OCI-LY7 (cell line): ENCODE data around the gene FCHSD2. TPM values are rescaled to one million over a fixed set of nuclear protein-coding genes. Genes with fewer than 3 reads are reported as not detected.

Source experiments
- BruUV-seq: library from RNA; stranded (reverse); fragments of 400-500 nt; replicated peaks from 2 replicates; lab custom pipeline; 2021; lab: Mats Ljungman, UMichigan
- CTCF ChIA-PET: fragments of 300-600 bp; sonication (Branson Sonifier 250); formaldehyde crosslinking; loops from one replicate; lab custom pipeline; 2022; ENCODE audit warnings: antibody characterized with exemption; ENCODE audit not compliant: unreplicated experiment; lab: Charles Lee
- POLR2A ChIA-PET: fragments of 300-600 bp; sonication (Branson Sonifier 250); formaldehyde crosslinking; loops from one replicate; lab custom pipeline; 2022; ENCODE audit warnings: antibody characterized with exemption; lab: Charles Lee
- DNase-seq: peaks from one replicate; pipeline ENCODE4 v3.0.0-alpha.2; 2015; ENCODE audit warnings: low spot score
- H2AFZ ChIP-seq: fragments of 200-600 bp; sonication (generic), shearing (Covaris generic); 2 replicates; pipeline ENCODE4 v1.6.1; 2014; ENCODE audit warnings: mild to moderate bottlenecking, antibody characterized with exemption, low read length, moderate library complexity
- H3K27ac ChIP-seq: fragments of 200-600 bp; sonication (generic); 2 replicates; pipeline ENCODE4 v1.5.1; 2014; ENCODE audit warnings: mixed run types, low read depth, mild to moderate bottlenecking, moderate library complexity, low read length, inconsistent platforms; ENCODE audit not compliant: poor library complexity, severe bottlenecking
- H3K36me3 ChIP-seq: fragments of 200-600 bp; sonication (generic); 2 replicates; pipeline ENCODE4 v1.6.1; 2014; ENCODE audit warnings: mild to moderate bottlenecking, antibody characterized with exemption, low read length, moderate library complexity, mixed read lengths; ENCODE audit not compliant: insufficient read depth
- H3K4me1 ChIP-seq: fragments of 200-600 bp; sonication (generic); 2 replicates; pipeline ENCODE4 v1.5.1; 2014; ENCODE audit warnings: mild to moderate bottlenecking, low read length; ENCODE audit not compliant: insufficient read depth, poor library complexity, severe bottlenecking
- H3K4me2 ChIP-seq: fragments of 200-600 bp; sonication (generic); 2 replicates; pipeline ENCODE4 v1.6.1; 2014; ENCODE audit warnings: mild to moderate bottlenecking, low read length
- H3K4me3 ChIP-seq: fragments of 200-600 bp; sonication (generic); 2 replicates; pipeline ENCODE4 v1.5.1; 2014; ENCODE audit warnings: mild to moderate bottlenecking, low read depth, low read length; ENCODE audit not compliant: poor library complexity, severe bottlenecking
- H3K79me2 ChIP-seq: fragments of 200-600 bp; sonication (generic); 2 replicates; pipeline ENCODE4 v1.6.1; 2016; ENCODE audit warnings: low read depth, mild to moderate bottlenecking, low read length, moderate library complexity, mixed read lengths; ENCODE audit not compliant: insufficient read depth
- H3K9me2 ChIP-seq: fragments of 200-600 bp; sonication (generic); 2 replicates; pipeline ENCODE4 v1.6.1; 2016; ENCODE audit warnings: mild to moderate bottlenecking, low read length, mixed read lengths; ENCODE audit not compliant: insufficient read depth
- H3K9me3 ChIP-seq: fragments of 200-600 bp; sonication (generic); 2 replicates; pipeline ENCODE4 v1.6.1; 2014; ENCODE audit warnings: mild to moderate bottlenecking, mixed run types, low read length, mixed read lengths
- H4K20me1 ChIP-seq: fragments of 200-600 bp; sonication (generic); 2 replicates; pipeline ENCODE4 v1.6.1; 2014; ENCODE audit warnings: mild to moderate bottlenecking, antibody characterized with exemption, low read length, moderate library complexity, mixed read lengths; ENCODE audit not compliant: insufficient read depth
- EZH2phosphoT487 ChIP-seq: fragments of 200-600 bp; sonication (generic); IDR thresholded peaks from 2 replicates; pipeline ENCODE4 v1.6.1; 2018; ENCODE audit warnings: low read depth, borderline replicate concordance, mild to moderate bottlenecking, mixed run types, antibody characterized with exemption, low read length, moderate library complexity, mixed read lengths
- intact Hi-C: fragments of 100-400 bp; cut with micrococcal nuclease; formaldehyde crosslinking; loops from one replicate; pipeline ENCODE4 v1.10.0; 2022; ENCODE audit not compliant: unreplicated experiment
- total RNA-seq, 2 experiments: library from RNA; depleted of rRNA in 1 of 2; stranded (reverse); fragments of >200 nt in 1 of 2; shearing (Covaris generic) in 1 of 2; gene quantifications; 2 replicates each; pipeline ENCODE4 v1.2.3, GENCODE V29; 2014 to 2022
- TF ChIP-seq, protein P1 (sequence below): fragments of 200-600 bp; sonication (generic); conservative IDR thresholded peaks from 2 replicates; pipeline ENCODE4 v1.5.1; 2014; ENCODE audit warnings: mild to moderate bottlenecking, antibody characterized with exemption, low read length, moderate library complexity, mixed read lengths

Gene FCHSD2
- total RNA-seq, 2 experiments from 2014 or later, result 39.0 to 147 TPM

DNA sequence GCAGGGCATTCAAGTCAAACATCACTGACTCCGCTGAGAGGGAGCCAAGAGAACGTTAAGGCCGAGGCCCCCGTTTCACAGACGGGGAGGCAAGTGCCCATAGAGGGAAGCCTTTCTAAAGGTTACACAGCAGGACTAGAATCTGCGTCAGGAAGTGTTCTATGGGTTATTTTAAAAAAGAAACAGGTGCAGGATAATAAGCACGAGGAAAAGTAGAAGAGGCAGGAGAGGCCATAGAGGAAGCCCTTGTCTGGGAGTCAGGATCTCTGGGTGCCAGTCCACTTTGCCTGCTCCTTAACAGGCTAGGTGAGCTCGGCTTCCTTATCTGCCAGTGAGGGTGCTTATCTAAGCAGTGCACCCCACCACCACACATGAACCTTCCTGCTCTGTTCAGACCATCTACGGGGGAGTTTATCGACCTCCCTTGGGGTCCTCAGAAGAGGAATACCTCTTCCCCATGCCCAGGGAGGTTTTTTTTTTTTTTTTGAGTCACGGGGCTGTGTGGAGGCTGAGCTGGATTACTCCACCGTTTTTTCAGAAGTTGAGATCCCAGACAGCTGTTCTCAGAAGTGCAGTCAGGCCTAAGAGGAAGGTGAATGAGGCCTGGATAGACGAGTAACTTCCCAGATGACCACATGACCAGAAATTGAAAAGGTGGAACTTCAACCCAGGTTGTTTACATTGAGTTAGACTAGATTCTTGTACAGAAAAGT lies 1.2 kb upstream of the FCHSD2 start:
- Histone ChIP-seq H2AFZ (no peak overlapping the region), H3K36me3 (peaks cover 34% of the 10 kb centered on the region), H3K4me3 (peak overlapping the region; percentile 80), H3K4me2 (peak overlapping the region; percentile 68), H4K20me1 (0 out of 2 replicates have a peak, but pooled peaks cover 4% of the 10 kb centered on the region), H3K9me3 (peaks cover 1% of the 10 kb centered on the region; the same call in 1 of the 2 replicates), H3K4me1 (peaks cover 68% of the 10 kb centered on the region), H3K9me2 (no peaks in the 10 kb centered on the region), H3K27ac (peak overlapping the region; percentile 97), H3K79me2 (peaks cover 41% of the 10 kb centered on the region)
- ChIA-PET POLR2A (interaction anchor here (0.6 to 15.8 kb wide), 9 partner anchors 12 to 94 kb away, joined by 3 to 136 read pairs (median 5); no protein-coding TSS in a partner anchor), CTCF (interaction anchor here (1.0 to 2.0 kb wide), 4 partner anchors 7 to 35 kb away, joined by 4 to 19 read pairs (median 6); no protein-coding TSS in a partner anchor)
- TF ChIP-seq, protein P1, sequence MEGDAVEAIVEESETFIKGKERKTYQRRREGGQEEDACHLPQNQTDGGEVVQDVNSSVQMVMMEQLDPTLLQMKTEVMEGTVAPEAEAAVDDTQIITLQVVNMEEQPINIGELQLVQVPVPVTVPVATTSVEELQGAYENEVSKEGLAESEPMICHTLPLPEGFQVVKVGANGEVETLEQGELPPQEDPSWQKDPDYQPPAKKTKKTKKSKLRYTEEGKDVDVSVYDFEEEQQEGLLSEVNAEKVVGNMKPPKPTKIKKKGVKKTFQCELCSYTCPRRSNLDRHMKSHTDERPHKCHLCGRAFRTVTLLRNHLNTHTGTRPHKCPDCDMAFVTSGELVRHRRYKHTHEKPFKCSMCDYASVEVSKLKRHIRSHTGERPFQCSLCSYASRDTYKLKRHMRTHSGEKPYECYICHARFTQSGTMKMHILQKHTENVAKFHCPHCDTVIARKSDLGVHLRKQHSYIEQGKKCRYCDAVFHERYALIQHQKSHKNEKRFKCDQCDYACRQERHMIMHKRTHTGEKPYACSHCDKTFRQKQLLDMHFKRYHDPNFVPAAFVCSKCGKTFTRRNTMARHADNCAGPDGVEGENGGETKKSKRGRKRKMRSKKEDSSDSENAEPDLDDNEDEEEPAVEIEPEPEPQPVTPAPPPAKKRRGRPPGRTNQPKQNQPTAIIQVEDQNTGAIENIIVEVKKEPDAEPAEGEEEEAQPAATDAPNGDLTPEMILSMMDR, result no peak
- TF ChIP-seq EZH2phosphoT487, result no peak
- intact Hi-C loops, result loop anchor here (1.0 to 5.0 kb wide), 3 partner anchors 9 to 221 kb away; no protein-coding TSS in a partner anchor
- BruUV-seq, result TSS peak; percentile 86
- peak; percentile 55 for DNase-seq

DNA sequence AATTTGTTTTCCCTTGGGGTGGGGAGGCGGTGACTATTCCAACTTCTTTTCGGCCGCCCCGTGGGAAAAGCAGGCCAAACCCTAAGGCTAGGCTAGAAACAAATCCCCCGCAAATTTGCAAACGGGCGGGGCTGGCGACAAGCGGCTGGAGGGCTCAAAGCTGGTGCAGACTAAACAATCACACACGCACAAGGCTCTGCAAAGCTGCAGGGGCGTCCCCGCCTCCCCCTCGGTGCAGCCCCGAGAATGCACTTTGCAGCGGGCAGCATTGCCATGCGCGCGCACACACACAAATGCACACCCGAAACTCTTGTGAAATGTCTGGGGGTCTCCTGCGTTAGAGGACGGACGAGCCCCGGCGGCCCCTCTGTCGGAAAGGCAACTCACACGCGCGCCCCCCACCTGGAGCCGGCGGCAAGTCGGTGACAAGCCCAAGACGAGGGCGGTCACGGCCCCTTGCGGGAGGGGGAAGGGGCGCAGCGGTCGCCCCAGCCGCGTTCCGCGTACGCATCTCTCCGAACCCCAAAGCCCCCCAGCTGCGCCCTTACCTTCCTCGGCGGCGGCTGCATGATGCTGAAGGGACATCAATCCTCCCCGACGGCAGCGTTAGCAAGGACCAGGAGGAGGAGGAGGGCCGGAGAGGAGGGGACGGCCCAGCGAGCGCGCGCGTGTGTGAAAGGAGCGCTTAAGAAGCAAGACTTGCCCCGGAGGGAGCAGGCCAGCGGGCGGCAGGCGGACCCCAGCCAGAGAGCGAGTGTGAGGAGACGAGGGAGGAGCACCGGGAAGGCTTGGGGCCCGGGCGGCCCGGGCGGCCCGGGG lies 600 bp downstream of the FCHSD2 start:
- H3K79me2 ChIP-seq, result peaks cover 58% of the 10 kb centered on the region
- H3K9me2 ChIP-seq, result no peaks in the 10 kb centered on the region
- DNase-seq, result peak; percentile 78
- peaks cover 4% of the 10 kb centered on the region; the same call in 1 of the 2 replicates for H3K9me3 ChIP-seq
- H3K4me3 ChIP-seq, result peak overlapping the region; percentile 80
- H2AFZ ChIP-seq, result no peak overlapping the region
- ChIA-PET POLR2A (interaction anchor here (0.6 to 6.6 kb wide), 5 partner anchors 13 to 93 kb away, joined by 3 to 122 read pairs (median 4); no protein-coding TSS in a partner anchor), CTCF (interaction anchor here (1.0 to 2.0 kb wide), 2 partner anchors 16 to 36 kb away, joined by 13 to 19 read pairs; no protein-coding TSS in a partner anchor)
- H3K27ac ChIP-seq, result peak overlapping the region; percentile 97
- peak overlapping the region; percentile 79 for H3K4me2 ChIP-seq
- no TSS peak for BruUV-seq
- peaks cover 68% of the 10 kb centered on the region for H3K4me1 ChIP-seq
- H3K36me3 ChIP-seq, result peaks cover 51% of the 10 kb centered on the region
- H4K20me1 ChIP-seq, result 0 out of 2 replicates have a peak, but pooled peaks cover 8% of the 10 kb centered on the region
- intact Hi-C loops, result loop anchor here (1.0 to 5.0 kb wide), 3 partner anchors 37 to 219 kb away; no protein-coding TSS in a partner anchor
- TF ChIP-seq, protein P1, result peak; percentile 28; the same call in 1 of the 2 replicates
- no peak for TF ChIP-seq EZH2phosphoT487
